HL-60 (cell line): ENCODE measurements around the gene SPSB4.

Experiments
- DNase-seq, 2 experiments: peaks; one replicate each; pipeline ENCODE4 v3.0.0-alpha.2; 2010 to 2020; ENCODE audit warnings: low read depth in 1 of 2, low spot score in 1 of 2
- H3K27ac ChIP-seq: fragments of 250-450 bp; sonication (Bioruptor Pico); replicated peaks from 2 replicates; pipeline ENCODE4 v1.5.1; 2020; ENCODE audit warnings: mild to moderate bottlenecking, moderate library complexity
- H3K27me3 ChIP-seq: fragments of 250-450 bp; sonication (Bioruptor Pico); 2 replicates; pipeline ENCODE4 v1.5.1; 2021; ENCODE audit warnings: mild to moderate bottlenecking, moderate library complexity; ENCODE audit not compliant: insufficient read depth, poor library complexity, severe bottlenecking
- H3K4me3 ChIP-seq: replicated peaks from 2 replicates; pipeline ENCODE4 v1.5.1; 2011; ENCODE audit warnings: mild to moderate bottlenecking, control low read depth, low read length; ENCODE audit not compliant: insufficient read depth
- CTCF ChIP-seq: IDR thresholded peaks from one replicate; pipeline ENCODE4 v1.5.1; 2011; ENCODE audit warnings: low read length, control low read depth, inconsistent platforms; ENCODE audit not compliant: insufficient read depth
- GABPA ChIP-seq: IDR thresholded peaks from 2 replicates; pipeline ENCODE4 v1.6.1; 2012; ENCODE audit warnings: low read depth
- POLR2AphosphoS5 ChIP-seq: IDR thresholded peaks from 2 replicates; pipeline ENCODE4 v1.6.1; 2012; ENCODE audit warnings: low read depth
- REST ChIP-seq: IDR thresholded peaks from 2 replicates; pipeline ENCODE4 v1.6.1; 2012; ENCODE audit warnings: low read depth; ENCODE audit not compliant: insufficient replicate concordance
- SPI1 ChIP-seq: IDR thresholded peaks from 2 replicates; pipeline ENCODE4 v1.6.1; 2012; ENCODE audit warnings: low read depth, mild to moderate bottlenecking, borderline replicate concordance

The SPSB4 gene

GRCh38 chr3:141081141-141081795 lies 30.1 kb downstream of the SPSB4 start:
- no peak overlapping the region for H3K4me3 ChIP-seq
- no peaks in the 10 kb centered on the region for H3K27me3 ChIP-seq
- TF ChIP-seq CTCF (no peak), REST (no peak), POLR2AphosphoS5 (no peak), SPI1 (no peak), GABPA (no peak)
- DNase-seq, result no peak
- H3K27ac ChIP-seq, result no peak overlapping the region

GRCh38 chr3:141082064-141082463 lies 30.9 kb downstream of the SPSB4 start:
- H3K27me3 ChIP-seq, result no peaks in the 10 kb centered on the region
- no peak overlapping the region for H3K4me3 ChIP-seq
- no peak overlapping the region for H3K27ac ChIP-seq
- no peak for DNase-seq
- no peak for TF ChIP-seq REST
- TF ChIP-seq CTCF, result no peak
- no peak for TF ChIP-seq POLR2AphosphoS5
- no peak for TF ChIP-seq SPI1
- no peak for TF ChIP-seq GABPA

- H3K27me3 ChIP-seq, result no peaks in the 10 kb centered on the region
- TF ChIP-seq POLR2AphosphoS5 (no peak), SPI1 (no peak), REST (no peak), GABPA (no peak), CTCF (no peak)
- no peak for DNase-seq
- no peak overlapping the region for H3K4me3 ChIP-seq
- no peak overlapping the region for H3K27ac ChIP-seq
Measured at GRCh38 chr3:141083226-141083625, 32.1 kb downstream of the SPSB4 start.
